Nephron (organoid): ENCODE data around the gene PLXNA4.

ENCODE experiments used
- H3K27ac Mint-ChIP-seq, 3 experiments: 2 replicates each; pipeline ENCODE4 v1.8.0; 2020; ENCODE audit warnings: mixed read lengths in 3 of 3, mild to moderate bottlenecking in 2 of 3, moderate library complexity in 1 of 3
- H3K27me3 Mint-ChIP-seq: 2 replicates; pipeline ENCODE4 v1.8.0; 2021; ENCODE audit warnings: low read depth, mild to moderate bottlenecking, moderate library complexity, mixed read lengths
- H3K36me3 Mint-ChIP-seq: 2 replicates; pipeline ENCODE4 v1.8.0; 2020; ENCODE audit warnings: low read depth, mixed read lengths
- H3K4me1 Mint-ChIP-seq: 2 replicates; pipeline ENCODE4 v1.8.0; 2020; ENCODE audit warnings: mixed read lengths
- H3K4me3 Mint-ChIP-seq, 3 experiments: 2 replicates each; pipeline ENCODE4 v1.8.0; 2020; ENCODE audit warnings: mild to moderate bottlenecking in 3 of 3, mixed read lengths in 3 of 3, moderate library complexity in 2 of 3
- H3K9me3 Mint-ChIP-seq: 2 replicates; pipeline ENCODE4 v1.8.0; 2020; ENCODE audit warnings: mixed read lengths
- CTCF ChIP-seq, 3 experiments: fragments of 200-600 bp; sonication (generic); IDR thresholded peaks; one replicate each; pipeline ENCODE4 v1.5.0; 2021; ENCODE audit warnings: antibody characterized with exemption in 3 of 3; ENCODE audit not compliant: unreplicated experiment in 3 of 3

The PLXNA4 gene

GRCh38 chr7:132125872-132126595 is 450.2 kb downstream of the PLXNA4 start:
- H3K4me3 Mint-ChIP-seq, result no peak overlapping the region
- H3K4me1 Mint-ChIP-seq, result no peaks in the 10 kb centered on the region
- TF ChIP-seq CTCF (IDR thresholded peaks at IDR 0.05; ENCODE audit: unreplicated experiment in 3 of 3), result no peak
- peaks cover 21% of the 10 kb centered on the region for H3K36me3 Mint-ChIP-seq
- H3K9me3 Mint-ChIP-seq, result no peaks in the 10 kb centered on the region
- no peak overlapping the region for H3K27ac Mint-ChIP-seq
- peaks cover 31% of the 10 kb centered on the region for H3K27me3 Mint-ChIP-seq

- H3K27ac Mint-ChIP-seq, result no peak overlapping the region
- no peak overlapping the region for H3K4me3 Mint-ChIP-seq
- H3K9me3 Mint-ChIP-seq, result no peaks in the 10 kb centered on the region
- no peak for TF ChIP-seq CTCF (IDR thresholded peaks at IDR 0.05; ENCODE audit: unreplicated experiment in 3 of 3)
- H3K27me3 Mint-ChIP-seq, result peaks cover 33% of the 10 kb centered on the region
- H3K4me1 Mint-ChIP-seq, result no peaks in the 10 kb centered on the region
- peaks cover 17% of the 10 kb centered on the region for H3K36me3 Mint-ChIP-seq
These were observed 451.2 kb downstream of the PLXNA4 start for GRCh38 chr7:132125096-132125495.

- Mint-ChIP-seq H3K27ac (no peak overlapping the region), H3K36me3 (peaks cover 14% of the 10 kb centered on the region), H3K4me1 (no peaks in the 10 kb centered on the region), H3K9me3 (no peaks in the 10 kb centered on the region), H3K4me3 (no peak overlapping the region), H3K27me3 (peaks cover 34% of the 10 kb centered on the region)
- TF ChIP-seq CTCF (IDR thresholded peaks at IDR 0.05; ENCODE audit: unreplicated experiment in 3 of 3), result no peak
These were observed 451.7 kb downstream of the PLXNA4 start for GRCh38 chr7:132124575-132124974.

GRCh38 chr7:132123773-132124172 is 452.5 kb downstream of the PLXNA4 start:
- Mint-ChIP-seq H3K4me1 (no peaks in the 10 kb centered on the region), H3K27me3 (peaks cover 34% of the 10 kb centered on the region), H3K27ac (no peak overlapping the region), H3K4me3 (no peak overlapping the region), H3K36me3 (peaks cover 8% of the 10 kb centered on the region), H3K9me3 (no peaks in the 10 kb centered on the region)
- no peak for TF ChIP-seq CTCF (IDR thresholded peaks at IDR 0.05; ENCODE audit: unreplicated experiment in 3 of 3)

GRCh38 chr7:132122901-132123300 is 453.4 kb downstream of the PLXNA4 start:
- H3K27me3 Mint-ChIP-seq, result peaks cover 42% of the 10 kb centered on the region
- no peak for TF ChIP-seq CTCF (IDR thresholded peaks at IDR 0.05; ENCODE audit: unreplicated experiment in 3 of 3)

GRCh38 chr7:132121987-132122386 is 454.3 kb downstream of the PLXNA4 start:
- no peaks in the 10 kb centered on the region for H3K36me3 Mint-ChIP-seq
- H3K27me3 Mint-ChIP-seq, result peaks cover 48% of the 10 kb centered on the region
- H3K27ac Mint-ChIP-seq, result no peak overlapping the region
- no peak for TF ChIP-seq CTCF (IDR thresholded peaks at IDR 0.05; ENCODE audit: unreplicated experiment in 3 of 3)
- H3K9me3 Mint-ChIP-seq, result no peaks in the 10 kb centered on the region
- no peak overlapping the region for H3K4me3 Mint-ChIP-seq
- H3K4me1 Mint-ChIP-seq, result no peaks in the 10 kb centered on the region

More at GRCh38 chr7:132122901-132123300, 453.4 kb downstream of the PLXNA4 start:
- no peak overlapping the region for H3K27ac Mint-ChIP-seq
- no peaks in the 10 kb centered on the region for H3K4me1 Mint-ChIP-seq
- peaks cover under 1% of the 10 kb centered on the region for H3K36me3 Mint-ChIP-seq
- H3K9me3 Mint-ChIP-seq, result no peaks in the 10 kb centered on the region
- no peak overlapping the region for H3K4me3 Mint-ChIP-seq
